Inferior parietal cortex (tissue), 1 donor: Measurements from ENCODE around the gene SPINK9.

ENCODE experiments used
- DNase-seq: peaks from one replicate; pipeline ENCODE4 v3.0.0-alpha.2; 2016; ENCODE audit errors: extremely low spot score

Gene SPINK9

GRCh38 chr5:148368299-148368698 lies 32.9 kb downstream of the SPINK9 start:
- DNase-seq = no peak

GRCh38 chr5:148372166-148372725 lies 36.9 kb downstream of the SPINK9 start:
- no peak for DNase-seq

- no peak for DNase-seq
Observed at GRCh38 chr5:148372893-148373292, 37.5 kb downstream of the SPINK9 start.

- DNase-seq = peak; percentile 56
Observed at GRCh38 chr5:148374690-148375360, 39.5 kb downstream of the SPINK9 start.

GRCh38 chr5:148376198-148376597 lies 40.8 kb downstream of the SPINK9 start:
- DNase-seq = no peak

- no peak for DNase-seq
Observed at GRCh38 chr5:148378670-148379069, 43.3 kb downstream of the SPINK9 start.

GRCh38 chr5:148379340-148379739 lies 44.0 kb downstream of the SPINK9 start:
- DNase-seq = no peak

GRCh38 chr5:148381906-148382305 lies 46.5 kb downstream of the SPINK9 start:
- no peak for DNase-seq

- peak; percentile 61 for DNase-seq
Observed at GRCh38 chr5:148382961-148383360, 47.6 kb downstream of the SPINK9 start.

GRCh38 chr5:148383564-148384379 lies 48.4 kb downstream of the SPINK9 start, which contains the start of gene FBXO38:
Gene FBXO38 (plus strand): TSS chr5:148383958. CDS start chr5:148394777, 10,819 bp downstream.
- DNase-seq = peak; percentile 95

- DNase-seq = no peak
Observed at GRCh38 chr5:148384380-148384737, 49.0 kb downstream of the SPINK9 start.

GRCh38 chr5:148385094-148385493 lies 49.7 kb downstream of the SPINK9 start:
- no peak for DNase-seq

GRCh38 chr5:148386041-148386440 lies 50.7 kb downstream of the SPINK9 start:
- DNase-seq = no peak

GRCh38 chr5:148387325-148387724 lies 52.0 kb downstream of the SPINK9 start:
- no peak for DNase-seq

- DNase-seq = no peak
Observed at GRCh38 chr5:148388696-148389095, 53.3 kb downstream of the SPINK9 start.
